HepG2 (cell line): ENCODE data around the gene ZNF322. TPM values are rescaled to one million over a fixed set of nuclear protein-coding genes. Genes with fewer than 3 reads are reported as not detected.

Experiments
- EZH2 ChIP-seq: conservative IDR thresholded peaks from 2 replicates; pipeline ENCODE4 v1.6.1; 2012; ENCODE audit warnings: mild to moderate bottlenecking, low read depth, low read length, moderate library complexity
- GATAD1 ChIP-seq: IDR thresholded peaks from 2 replicates; pipeline ENCODE4 v1.6.1; 2016; ENCODE audit warnings: missing genetic modification reagents, missing compliant biosample characterization
- HNF4A ChIP-seq: sonication (generic); formaldehyde crosslinking; IDR thresholded peaks from 2 replicates; pipeline ENCODE4 v1.4.0; 2020; ENCODE audit warnings: missing genetic modification reagents
- ISL2 ChIP-seq: sonication (generic); formaldehyde crosslinking; IDR thresholded peaks from 2 replicates; pipeline ENCODE4 v1.5.0; 2020; ENCODE audit warnings: missing genetic modification reagents
- PTBP1 ChIP-seq: fragments of 200-400 bp; formaldehyde crosslinking; IDR thresholded peaks from 2 replicates; pipeline ENCODE4 v1.6.1; 2018; ENCODE audit warnings: low read length, low read depth; ENCODE audit not compliant: poor library complexity, severe bottlenecking
- SCMH1 ChIP-seq: sonication (generic); formaldehyde crosslinking; IDR thresholded peaks from 2 replicates; pipeline ENCODE4 v1.9.0; 2021; ENCODE audit warnings: missing genetic modification reagents, mild to moderate bottlenecking, borderline replicate concordance
- ZNF639 ChIP-seq: conservative IDR thresholded peaks from 2 replicates; pipeline ENCODE4 v1.6.1; 2018; ENCODE audit warnings: missing genetic modification reagents
- polyA plus RNA-seq, 8 experiments: library from polyadenylated mRNA; depleted of rRNA in 3 of 8; stranded (reverse) in 7 of 8; unstranded in 1 of 8; fragments of >200 nt; fragmentation: Illumina TruSeq in 4 of 8; extraction: Trizol in 4 of 8; gene quantifications; 2 replicates each; pipeline versions ENCODE4 v1.2.1 to v1.2.3, GENCODE V29; 2011 to 2016; ENCODE audit warnings: low read depth in 4 of 8, missing spikeins in 1 of 8, mixed read lengths in 1 of 8; ENCODE audit not compliant: insufficient read depth in 1 of 8
- total RNA-seq, 5 experiments: library from RNA; depleted of rRNA; stranded (reverse); fragments of >200 nt; fragmentation: Illumina TruSeq; extraction: Trizol; gene quantifications; 2 replicates each; pipeline ENCODE4 v1.2.3, GENCODE V29; 2016; ENCODE audit warnings: low read depth in 1 of 5
- TF ChIP-seq, protein P1 (sequence below): IDR thresholded peaks from 2 replicates; pipeline ENCODE4 v1.6.1; 2018; ENCODE audit warnings: missing genetic modification reagents, mild to moderate bottlenecking, missing compliant biosample characterization
- TF ChIP-seq, protein P2 (sequence below): sonication (generic); formaldehyde crosslinking; IDR thresholded peaks from 2 replicates; pipeline ENCODE4 v1.4.0; 2020; ENCODE audit warnings: low read depth, mild to moderate bottlenecking, missing genetic modification reagents

ZNF322 gene
- total and polyA plus RNA-seq, 2 of the 13 experiments (the other 11 are each of a cell fraction or from before 2014, with no cell fraction given) = 8.3 to 22.8 TPM

- TF ChIP-seq, protein P1, sequence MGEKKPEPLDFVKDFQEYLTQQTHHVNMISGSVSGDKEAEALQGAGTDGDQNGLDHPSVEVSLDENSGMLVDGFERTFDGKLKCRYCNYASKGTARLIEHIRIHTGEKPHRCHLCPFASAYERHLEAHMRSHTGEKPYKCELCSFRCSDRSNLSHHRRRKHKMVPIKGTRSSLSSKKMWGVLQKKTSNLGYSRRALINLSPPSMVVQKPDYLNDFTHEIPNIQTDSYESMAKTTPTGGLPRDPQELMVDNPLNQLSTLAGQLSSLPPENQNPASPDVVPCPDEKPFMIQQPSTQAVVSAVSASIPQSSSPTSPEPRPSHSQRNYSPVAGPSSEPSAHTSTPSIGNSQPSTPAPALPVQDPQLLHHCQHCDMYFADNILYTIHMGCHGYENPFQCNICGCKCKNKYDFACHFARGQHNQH (CRISPR knock-in tag) = peak; percentile 98
- TF ChIP-seq ISL2 (CRISPR knock-in tag) = peak; percentile 82
- peak; percentile 100 for TF ChIP-seq GATAD1 (CRISPR knock-in tag)
- TF ChIP-seq SCMH1 = no peak
- no peak for TF ChIP-seq EZH2
- TF ChIP-seq HNF4A (CRISPR knock-in tag) = peak; percentile 75
- TF ChIP-seq PTBP1 = no peak
- TF ChIP-seq ZNF639 (CRISPR knock-in tag) = peak; percentile 92
- TF ChIP-seq, protein P2, sequence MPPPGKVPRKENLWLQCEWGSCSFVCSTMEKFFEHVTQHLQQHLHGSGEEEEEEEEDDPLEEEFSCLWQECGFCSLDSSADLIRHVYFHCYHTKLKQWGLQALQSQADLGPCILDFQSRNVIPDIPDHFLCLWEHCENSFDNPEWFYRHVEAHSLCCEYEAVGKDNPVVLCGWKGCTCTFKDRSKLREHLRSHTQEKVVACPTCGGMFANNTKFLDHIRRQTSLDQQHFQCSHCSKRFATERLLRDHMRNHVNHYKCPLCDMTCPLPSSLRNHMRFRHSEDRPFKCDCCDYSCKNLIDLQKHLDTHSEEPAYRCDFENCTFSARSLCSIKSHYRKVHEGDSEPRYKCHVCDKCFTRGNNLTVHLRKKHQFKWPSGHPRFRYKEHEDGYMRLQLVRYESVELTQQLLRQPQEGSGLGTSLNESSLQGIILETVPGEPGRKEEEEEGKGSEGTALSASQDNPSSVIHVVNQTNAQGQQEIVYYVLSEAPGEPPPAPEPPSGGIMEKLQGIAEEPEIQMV = peak; percentile 94
Measured at GRCh38 chr6:26596579-26597388, 62.8 kb downstream of the ZNF322 start, which contains the start of gene ABT1 (continued).
